ENCODE measurements around the gene CCL5.
"Not testable (repeated sequence)": the region's sequence is repeated elsewhere in the genome, so short reads cannot be mapped to it uniquely, and the experiment has no call there.

The CCL5 gene

DNA sequence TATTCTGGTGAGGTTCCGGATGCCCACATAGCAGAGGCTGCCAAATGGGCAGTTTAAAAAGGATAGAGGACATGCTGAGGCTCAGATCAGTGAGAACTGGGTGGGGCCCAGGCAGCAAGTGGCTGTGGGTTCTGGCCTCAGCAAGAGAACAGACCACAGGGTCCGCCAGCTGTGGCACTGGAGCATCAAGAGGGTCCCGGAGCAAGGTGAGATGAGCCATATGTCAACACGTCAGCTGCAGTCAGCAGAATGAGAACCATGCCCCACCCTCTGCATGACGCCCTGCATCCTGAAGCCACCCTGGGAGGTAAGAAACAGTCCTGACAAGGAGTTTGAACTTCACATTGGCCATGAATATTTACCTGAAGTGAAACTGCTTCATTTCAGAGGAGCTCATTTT is 20.1 kb upstream of the CCL5 start:
- ChIA-PET POLR2A (interaction anchor here (0.7 kb wide), 1 partner anchor 21 kb away, joined by 3 read pairs; no protein-coding TSS in a partner anchor), CTCF (no interaction called here)
- Histone ChIP-seq H3K27ac (ENCODE audit: extremely low read depth, low read depth, low read length) (no peak overlapping the region; the same call in 1 of the 2 replicates), H3K4me1 (ENCODE audit: control insufficient read depth, insufficient read depth, low read length) (peaks cover 9% of the 10 kb centered on the region), H3K36me3 (ENCODE audit: control insufficient read depth in 2 of 2, insufficient read depth in 1 of 2, low read length in 2 of 2) (no peaks in the 10 kb centered on the region), H3K9me3 (ENCODE audit: control insufficient read depth, insufficient read depth, low read depth, low read length) (no peaks in the 10 kb centered on the region), H3K4me3 (ENCODE audit: low read depth, low read length) (no peak overlapping the region)
- no peak for TF ChIP-seq ZNF157 (tag by site-specific recombination; IDR thresholded peaks at IDR 0.05)
- TF ChIP-seq, protein P1, sequence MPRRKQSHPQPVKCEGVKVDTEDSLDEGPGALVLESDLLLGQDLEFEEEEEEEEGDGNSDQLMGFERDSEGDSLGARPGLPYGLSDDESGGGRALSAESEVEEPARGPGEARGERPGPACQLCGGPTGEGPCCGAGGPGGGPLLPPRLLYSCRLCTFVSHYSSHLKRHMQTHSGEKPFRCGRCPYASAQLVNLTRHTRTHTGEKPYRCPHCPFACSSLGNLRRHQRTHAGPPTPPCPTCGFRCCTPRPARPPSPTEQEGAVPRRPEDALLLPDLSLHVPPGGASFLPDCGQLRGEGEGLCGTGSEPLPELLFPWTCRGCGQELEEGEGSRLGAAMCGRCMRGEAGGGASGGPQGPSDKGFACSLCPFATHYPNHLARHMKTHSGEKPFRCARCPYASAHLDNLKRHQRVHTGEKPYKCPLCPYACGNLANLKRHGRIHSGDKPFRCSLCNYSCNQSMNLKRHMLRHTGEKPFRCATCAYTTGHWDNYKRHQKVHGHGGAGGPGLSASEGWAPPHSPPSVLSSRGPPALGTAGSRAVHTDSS (tag by site-specific recombination; IDR thresholded peaks at IDR 0.05) = no peak
- TF ChIP-seq HOXA7 (CRISPR knock-in tag; IDR thresholded peaks at IDR 0.05; ENCODE audit: borderline replicate concordance) = no peak
- no peak for TF ChIP-seq ZBTB20 (tag by site-specific recombination; IDR thresholded peaks at IDR 0.05)
- no peak for TF ChIP-seq ZNF184 (tag by site-specific recombination; IDR thresholded peaks at IDR 0.05)

DNA sequence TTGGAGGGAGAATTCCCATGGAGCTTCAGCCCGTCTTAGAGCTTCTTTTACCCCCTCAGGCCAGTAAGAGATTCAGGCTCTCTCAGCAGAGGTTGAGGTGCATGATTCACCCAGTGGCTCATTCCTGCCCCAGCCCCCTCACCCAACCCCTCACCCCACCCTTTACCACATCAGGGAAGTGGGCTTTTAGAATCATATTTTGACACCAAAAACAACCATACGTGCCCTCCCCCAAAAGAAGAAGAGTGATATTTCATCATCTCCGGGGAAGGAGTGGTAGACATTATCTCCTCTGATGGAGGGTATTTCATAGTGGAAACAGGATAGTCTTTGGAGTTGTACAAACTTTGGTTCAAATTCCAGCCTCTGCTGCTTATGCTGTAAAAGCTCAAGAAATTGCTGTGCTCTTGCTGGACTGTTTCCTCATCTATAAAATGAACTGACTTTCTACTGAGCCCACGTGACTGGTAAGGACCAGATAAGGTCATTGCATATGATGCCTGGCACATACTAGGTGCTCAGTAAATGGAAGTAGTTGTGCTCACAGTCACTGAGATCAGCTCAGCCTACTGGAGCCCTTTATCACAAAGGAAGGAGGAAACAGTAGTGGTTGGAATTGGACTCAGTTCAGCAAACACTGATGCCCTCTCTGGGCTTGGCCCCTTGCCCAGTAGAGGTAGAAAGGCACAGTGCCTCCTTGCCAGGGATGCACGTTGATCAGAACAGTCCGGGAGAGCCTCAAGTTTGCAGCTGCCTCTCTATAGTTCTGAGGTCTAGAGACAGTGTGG is 18.3 kb upstream of the CCL5 start:
- Histone ChIP-seq H3K36me3 (ENCODE audit: control insufficient read depth in 2 of 2, insufficient read depth in 1 of 2, low read length in 2 of 2) (no peaks in the 10 kb centered on the region), H3K27ac (ENCODE audit: extremely low read depth, low read depth, low read length) (no peak overlapping the region), H3K4me1 (ENCODE audit: control insufficient read depth, insufficient read depth, low read length) (peaks cover 9% of the 10 kb centered on the region), H3K4me3 (ENCODE audit: low read depth, low read length) (no peak overlapping the region), H3K9me3 (ENCODE audit: control insufficient read depth, insufficient read depth, low read depth, low read length) (no peaks in the 10 kb centered on the region)
- ChIA-PET POLR2A (interaction anchor here (1.1 kb wide), 1 partner anchor 42 kb away, joined by 3 read pairs; no protein-coding TSS in a partner anchor), CTCF (no interaction called here)
- TF ChIP-seq ZNF596 (tag by site-specific recombination; IDR thresholded peaks at IDR 0.05) (no peak), ZNF768 (tag by site-specific recombination; IDR thresholded peaks at IDR 0.05) (no peak), ZNF239 (tag by site-specific recombination; IDR thresholded peaks at IDR 0.05) (peak; percentile 71; the same call in 1 of the 2 replicates), ZNF664 (tag by site-specific recombination; IDR thresholded peaks at IDR 0.05) (peak; percentile 95), ZNF654 (tag by site-specific recombination; IDR thresholded peaks at IDR 0.05; ENCODE audit: low read depth) (no peak), GLIS1 (tag by site-specific recombination; IDR thresholded peaks at IDR 0.05) (peak; percentile 76), ZNF391 (tag by site-specific recombination; IDR thresholded peaks at IDR 0.05; ENCODE audit: borderline replicate concordance, low read depth) (no peak), ZNF426 (tag by site-specific recombination; IDR thresholded peaks at IDR 0.05) (no peak), ZNF501 (tag by site-specific recombination; IDR thresholded peaks at IDR 0.05) (no peak), ZBTB48 (tag by site-specific recombination; IDR thresholded peaks at IDR 0.05) (no peak)
- TF ChIP-seq, protein P2, sequence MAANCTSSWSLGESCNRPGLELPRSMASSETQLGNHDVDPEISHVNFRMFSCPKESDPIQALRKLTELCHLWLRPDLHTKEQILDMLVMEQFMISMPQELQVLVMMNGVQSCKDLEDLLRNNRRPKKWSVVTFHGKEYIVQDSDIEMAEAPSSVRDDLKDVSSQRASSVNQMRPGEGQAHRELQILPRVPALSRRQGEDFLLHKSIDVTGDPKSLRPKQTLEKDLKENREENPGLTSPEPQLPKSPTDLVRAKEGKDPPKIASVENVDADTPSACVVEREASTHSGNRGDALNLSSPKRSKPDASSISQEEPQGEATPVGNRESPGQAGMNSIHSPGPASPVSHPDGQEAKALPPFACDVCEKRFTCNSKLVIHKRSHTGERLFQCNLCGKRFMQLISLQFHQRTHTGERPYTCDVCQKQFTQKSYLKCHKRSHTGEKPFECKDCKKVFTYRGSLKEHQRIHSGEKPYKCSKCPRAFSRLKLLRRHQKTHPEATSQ (tag by site-specific recombination; IDR thresholded peaks at IDR 0.05) = no peak
- TF ChIP-seq, protein P3, sequence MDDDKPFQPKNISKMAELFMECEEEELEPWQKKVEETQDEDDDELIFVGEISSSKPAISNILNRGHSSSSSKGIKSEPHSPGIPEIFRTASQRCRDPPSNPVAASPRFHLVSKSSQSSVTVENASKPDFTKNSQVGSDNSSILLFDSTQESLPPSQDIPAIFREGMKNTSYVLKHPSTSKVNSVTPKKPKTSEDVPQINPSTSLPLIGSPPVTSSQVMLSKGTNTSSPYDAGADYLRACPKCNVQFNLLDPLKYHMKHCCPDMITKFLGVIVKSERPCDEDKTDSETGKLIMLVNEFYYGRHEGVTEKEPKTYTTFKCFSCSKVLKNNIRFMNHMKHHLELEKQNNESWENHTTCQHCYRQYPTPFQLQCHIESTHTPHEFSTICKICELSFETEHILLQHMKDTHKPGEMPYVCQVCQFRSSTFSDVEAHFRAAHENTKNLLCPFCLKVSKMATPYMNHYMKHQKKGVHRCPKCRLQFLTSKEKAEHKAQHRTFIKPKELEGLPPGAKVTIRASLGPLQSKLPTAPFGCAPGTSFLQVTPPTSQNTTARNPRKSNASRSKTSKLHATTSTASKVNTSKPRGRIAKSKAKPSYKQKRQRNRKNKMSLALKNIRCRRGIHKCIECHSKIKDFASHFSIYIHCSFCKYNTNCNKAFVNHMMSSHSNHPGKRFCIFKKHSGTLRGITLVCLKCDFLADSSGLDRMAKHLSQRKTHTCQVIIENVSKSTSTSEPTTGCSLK (tag by site-specific recombination; IDR thresholded peaks at IDR 0.05) = no peak

DNA sequence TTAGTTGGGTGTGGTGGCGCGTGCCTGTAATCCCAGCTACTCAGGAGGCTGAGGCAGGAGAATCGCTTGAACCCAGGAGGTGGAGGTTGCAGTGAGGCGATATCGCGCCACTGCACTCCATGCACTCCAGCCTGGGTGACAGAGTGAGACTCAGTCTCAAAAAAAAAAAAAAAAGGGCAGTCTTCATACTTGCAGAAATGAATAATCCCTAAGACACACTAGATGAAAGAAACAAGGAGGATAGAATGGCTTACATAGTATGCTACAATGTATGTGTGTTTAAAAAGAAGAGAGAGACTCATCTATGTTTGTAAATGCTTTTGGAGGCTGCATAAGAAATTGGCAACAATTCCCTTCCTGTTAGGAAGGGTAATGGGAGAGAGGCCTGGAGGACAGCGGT is 17.6 kb upstream of the CCL5 start:
- H3K4me1 ChIP-seq (ENCODE audit: control insufficient read depth, insufficient read depth, low read length); CTCF ChIA-PET; POLR2A ChIA-PET: not testable (repeated sequence)

More for the DNA sequence above, 17.6 kb upstream of the CCL5 start:
- not testable (repeated sequence) for H3K27ac ChIP-seq (ENCODE audit: extremely low read depth, low read depth, low read length); H3K4me3 ChIP-seq (ENCODE audit: low read depth, low read length); H3K9me3 ChIP-seq (ENCODE audit: control insufficient read depth, insufficient read depth, low read depth, low read length); H3K36me3 ChIP-seq (ENCODE audit: control insufficient read depth in 2 of 2, insufficient read depth in 1 of 2, low read length in 2 of 2)
